HG03575 (cell line): ENCODE results near the gene LRRC74A.

Experiments used
- ATAC-seq: cut with Tn5 transposase; IDR thresholded peaks from one replicate; pipeline ENCODE4 v1.9.1; 2021; ENCODE audit not compliant: unreplicated experiment, insufficient number of reproducible peaks, low FRiP score; ENCODE audit errors: extremely low read depth

The LRRC74A gene

GRCh38 chr14:76808011-76808410, 18.2 kb upstream of the LRRC74A start:
- ATAC-seq, result no peak

- no peak for ATAC-seq
Measured at GRCh38 chr14:76808990-76809389, 17.2 kb upstream of the LRRC74A start.

GRCh38 chr14:76810525-76810924, 15.7 kb upstream of the LRRC74A start:
- ATAC-seq, result no peak

GRCh38 chr14:76810953-76811400, 15.2 kb upstream of the LRRC74A start:
- ATAC-seq, result no peak

- no peak for ATAC-seq
Measured at GRCh38 chr14:76811561-76811960, 14.6 kb upstream of the LRRC74A start.

GRCh38 chr14:76812093-76812421, 14.2 kb upstream of the LRRC74A start:
- no peak for ATAC-seq

GRCh38 chr14:76812422-76813383, 13.5 kb upstream of the LRRC74A start, which contains the start of gene ANGEL1:
TSS of gene ANGEL1 (minus strand) at chr14:76812882. CDS start at chr14:76812827, 55 bp downstream.
- ATAC-seq, result peak; percentile 44

- no peak for ATAC-seq
Measured at GRCh38 chr14:76814726-76815645, 11.2 kb upstream of the LRRC74A start.

- no peak for ATAC-seq
Measured at GRCh38 chr14:76820700-76821099, 5.5 kb upstream of the LRRC74A start.

GRCh38 chr14:76827696-76828296, 1.6 kb downstream of the LRRC74A start:
- ATAC-seq, result no peak

GRCh38 chr14:76828339-76829012, 2.3 kb downstream of the LRRC74A start:
- no peak for ATAC-seq

GRCh38 chr14:76829013-76829365, 2.8 kb downstream of the LRRC74A start:
- no peak for ATAC-seq

GRCh38 chr14:76829650-76830421, 3.6 kb downstream of the LRRC74A start:
- no peak for ATAC-seq

- no peak for ATAC-seq
Measured at GRCh38 chr14:76830556-76830955, 4.3 kb downstream of the LRRC74A start.

- no peak for ATAC-seq
Measured at GRCh38 chr14:76832503-76832988, 6.3 kb downstream of the LRRC74A start.

GRCh38 chr14:76833011-76833410, 6.8 kb downstream of the LRRC74A start:
- no peak for ATAC-seq

GRCh38 chr14:76834241-76834661, 8.0 kb downstream of the LRRC74A start:
- no peak for ATAC-seq

- no peak for ATAC-seq
Measured at GRCh38 chr14:76836029-76836630, 9.9 kb downstream of the LRRC74A start.
